GM21576 (cell line): ENCODE measurements around the gene MTUS2.
"Not testable (repeated sequence)": the region's sequence is repeated elsewhere in the genome, so short reads cannot be mapped to it uniquely, and the experiment has no call there.

ENCODE experiments used
- ATAC-seq: cut with Tn5 transposase; IDR thresholded peaks from one replicate; pipeline ENCODE4 v1.9.1; 2021; ENCODE audit warnings: mild to moderate bottlenecking, moderate library complexity; ENCODE audit not compliant: unreplicated experiment

The MTUS2 gene

DNA sequence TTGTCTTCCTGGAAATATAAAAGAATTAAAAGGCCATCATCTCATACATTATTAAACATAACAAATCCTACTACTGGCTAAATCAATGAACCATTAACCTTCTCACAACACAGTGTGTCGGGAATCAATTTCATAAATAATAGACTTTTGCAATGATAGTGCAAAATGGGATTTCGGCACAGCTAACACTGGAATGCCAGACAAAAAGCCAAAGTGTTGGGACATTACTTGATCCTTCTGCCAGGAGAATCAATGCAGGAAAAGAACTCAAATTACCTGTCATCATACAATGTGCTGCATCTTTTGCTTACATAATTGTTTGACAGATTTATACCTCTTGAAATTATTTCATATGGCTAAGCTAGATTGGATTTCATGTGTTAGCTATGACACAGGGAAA is 334.3 kb downstream of the MTUS2 start:
- ATAC-seq = no peak

DNA sequence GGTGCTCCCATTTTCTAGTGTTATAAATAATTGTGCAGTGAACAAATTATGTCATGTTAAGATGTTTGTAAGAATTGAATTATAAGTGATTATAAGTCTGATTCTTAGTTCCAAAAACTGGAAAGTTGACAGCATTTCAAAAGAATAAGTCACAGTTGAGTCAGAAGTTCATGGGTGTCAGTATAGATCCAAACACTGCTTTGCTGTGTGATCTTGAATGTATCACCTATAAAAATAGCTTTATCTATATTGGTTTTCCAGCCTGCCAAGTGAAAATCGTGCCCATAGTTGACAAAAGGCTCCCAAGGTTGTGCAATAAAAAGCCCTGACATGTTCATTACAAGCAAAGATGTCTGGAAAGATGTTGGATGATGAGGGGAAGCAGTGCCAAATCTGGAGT is 336.0 kb downstream of the MTUS2 start:
- no peak for ATAC-seq

DNA sequence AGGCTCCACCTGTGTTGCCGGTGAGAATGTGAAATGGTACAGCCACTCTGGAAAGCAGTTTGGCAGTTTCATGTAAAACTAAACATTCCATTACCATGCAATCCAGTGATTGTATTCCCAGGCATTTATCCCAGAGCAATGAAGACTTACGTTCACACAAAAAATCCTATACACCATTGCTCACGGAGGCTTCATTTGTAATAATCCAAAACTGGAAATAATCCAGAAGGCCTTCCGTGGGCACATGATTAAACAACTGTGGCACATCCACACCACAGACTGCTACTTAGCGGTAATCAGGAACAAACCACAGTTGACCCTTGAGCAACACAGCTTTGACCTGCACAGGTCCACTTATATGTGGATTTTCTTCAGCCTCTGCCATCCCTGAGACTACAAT is 339.7 kb downstream of the MTUS2 start:
- ATAC-seq = no peak

DNA sequence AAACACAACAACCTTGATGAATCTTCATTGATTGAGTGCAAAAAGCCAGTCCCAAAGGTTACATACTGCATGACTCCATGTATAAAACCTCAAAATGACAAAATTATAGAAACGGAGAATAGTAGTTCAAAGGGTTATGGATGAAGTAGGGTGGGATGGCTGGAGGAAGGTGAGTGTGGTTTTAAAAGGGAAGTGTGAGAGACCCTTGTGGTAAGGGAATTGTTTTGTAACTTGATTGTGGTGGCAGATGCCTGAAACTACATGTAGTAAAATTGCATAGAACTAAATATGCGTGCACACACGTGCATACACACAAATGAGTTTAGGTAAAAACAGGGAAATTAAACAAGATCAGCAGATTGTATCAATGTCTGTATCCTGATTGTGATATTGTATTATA is 340.7 kb downstream of the MTUS2 start:
- no peak for ATAC-seq

DNA sequence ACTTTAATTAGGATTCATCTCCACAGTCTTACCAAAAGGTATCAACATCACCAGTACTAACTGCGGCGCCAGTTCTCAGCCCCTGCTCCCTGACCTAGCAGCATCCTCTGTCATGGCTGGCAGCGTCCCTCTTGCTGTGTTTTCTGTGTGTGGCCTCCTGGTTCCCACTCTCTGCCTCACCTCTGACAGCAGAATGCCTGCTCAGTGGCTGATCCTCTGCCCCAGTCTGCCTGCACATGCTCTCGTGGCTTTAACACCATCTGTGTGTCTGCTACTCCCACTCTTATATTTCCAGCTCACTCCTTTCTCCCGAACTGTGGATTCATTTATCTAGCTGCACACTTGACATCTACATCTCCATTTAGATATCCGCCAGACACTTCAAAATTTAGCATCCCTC is 341.5 kb downstream of the MTUS2 start:
- ATAC-seq = no peak

DNA sequence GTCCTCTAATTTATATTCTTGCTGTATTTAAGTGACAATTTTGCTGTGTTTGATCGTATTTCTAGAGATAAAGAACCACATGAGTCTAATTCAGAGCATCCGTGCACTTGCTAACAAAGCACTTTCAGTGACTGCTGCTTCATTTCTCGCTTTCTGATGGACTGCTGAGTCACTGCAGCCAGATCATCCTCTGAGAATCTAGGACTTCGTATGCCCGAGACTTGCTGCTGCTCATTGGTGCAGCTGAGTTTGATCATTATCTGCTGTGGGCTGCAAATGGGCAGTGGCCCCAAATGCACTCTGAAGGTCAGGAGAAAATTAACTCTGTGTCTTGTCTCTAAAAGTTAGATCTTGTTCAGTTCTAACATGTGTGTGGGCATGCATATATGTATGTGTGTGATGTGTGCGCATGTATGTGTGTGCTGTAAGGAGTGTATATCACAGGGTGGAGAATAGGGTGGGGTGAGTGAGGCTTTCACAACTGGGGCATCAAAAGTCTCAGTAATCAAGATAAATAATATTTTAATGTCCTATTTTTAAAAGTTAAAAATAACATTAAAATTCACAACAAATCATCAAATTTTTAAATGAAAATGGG is 342.6 kb downstream of the MTUS2 start:
- ATAC-seq = no peak

DNA sequence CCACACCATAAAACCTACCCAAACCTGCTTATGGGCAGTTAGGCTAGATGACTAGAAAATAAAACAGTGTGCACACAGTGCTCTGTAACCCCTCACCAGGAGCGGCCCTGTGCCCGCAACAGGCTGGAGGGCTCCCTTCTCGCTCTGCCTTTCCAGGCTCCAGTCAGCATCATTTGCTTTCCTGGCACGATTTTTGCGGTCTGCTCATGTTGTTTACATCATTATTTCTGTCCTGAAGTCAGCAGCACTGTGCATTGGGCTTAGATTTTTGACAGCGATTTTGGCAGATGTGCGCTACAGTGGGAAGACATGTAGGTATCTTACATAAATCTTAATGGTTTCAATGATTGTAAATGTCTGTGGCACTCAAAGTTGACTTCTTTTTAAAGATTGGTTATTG is 344.0 kb downstream of the MTUS2 start:
- ATAC-seq = no peak

DNA sequence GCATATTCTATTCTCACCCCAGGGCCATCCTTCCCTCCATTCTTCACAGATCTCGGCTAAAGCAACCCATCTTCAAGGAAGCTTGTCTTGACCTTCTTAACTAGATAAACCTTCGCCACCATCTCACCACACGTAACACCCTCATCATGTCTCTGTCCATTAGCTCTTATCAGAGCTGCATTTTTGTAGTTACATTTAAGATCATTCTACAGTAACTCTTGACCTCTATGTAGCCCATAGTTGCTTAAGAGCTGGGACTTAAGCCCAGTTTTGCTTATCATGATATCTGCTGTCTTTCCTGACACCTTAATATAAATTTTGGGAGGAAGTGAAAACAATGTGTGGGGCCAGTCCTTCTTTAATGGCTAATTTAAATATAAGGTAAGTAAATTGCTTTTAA is 345.1 kb downstream of the MTUS2 start:
- ATAC-seq = no peak

DNA sequence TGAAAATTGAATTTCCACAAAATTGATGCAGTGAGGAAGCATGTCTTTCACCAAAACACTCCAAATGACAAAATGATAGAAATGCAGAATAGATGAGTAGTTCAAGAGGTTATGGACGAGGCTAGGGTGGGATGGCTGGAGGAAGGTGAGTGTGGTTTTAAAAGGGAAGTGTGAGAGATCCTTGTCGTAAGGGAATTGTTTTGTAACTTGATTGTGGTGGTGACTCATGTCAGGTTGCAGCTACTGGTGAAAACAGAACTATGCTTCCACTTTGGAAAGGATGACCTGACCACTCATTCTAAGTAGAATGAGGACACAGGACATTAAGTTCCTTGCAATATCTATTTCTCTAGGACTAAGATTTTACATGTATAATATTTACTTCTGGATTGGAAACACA is 345.7 kb downstream of the MTUS2 start:
- ATAC-seq = no peak

DNA sequence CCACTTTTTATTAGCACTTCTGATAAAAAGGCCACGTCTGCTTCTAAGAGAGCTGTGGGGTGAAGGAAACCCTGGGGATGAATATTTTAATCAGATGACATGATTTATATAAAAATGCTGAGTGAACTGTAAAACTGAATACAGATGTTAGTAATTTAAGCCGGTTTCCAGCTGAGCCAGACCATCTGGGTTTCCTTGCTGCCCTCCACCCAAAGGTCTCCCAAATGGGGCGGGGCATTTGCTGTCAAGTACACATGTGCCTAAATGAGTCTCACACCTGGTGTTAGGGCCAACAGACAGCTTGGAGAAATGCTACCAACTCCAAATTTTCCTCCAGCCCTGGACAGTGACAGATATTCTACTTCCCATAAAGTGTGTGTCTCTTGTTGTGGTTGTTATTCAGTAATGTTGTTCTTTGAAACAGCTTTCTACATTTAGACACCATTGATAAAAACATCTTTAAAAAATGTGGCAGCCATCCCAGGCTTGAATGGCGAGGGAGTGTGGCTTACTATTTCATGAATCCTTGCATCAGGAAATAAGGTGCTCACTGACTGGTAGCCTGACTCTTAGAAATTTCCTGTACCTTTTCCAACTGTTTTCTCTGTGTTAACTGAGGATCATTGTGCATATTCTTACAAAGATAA is 350.4 kb downstream of the MTUS2 start:
- no peak for ATAC-seq

DNA sequence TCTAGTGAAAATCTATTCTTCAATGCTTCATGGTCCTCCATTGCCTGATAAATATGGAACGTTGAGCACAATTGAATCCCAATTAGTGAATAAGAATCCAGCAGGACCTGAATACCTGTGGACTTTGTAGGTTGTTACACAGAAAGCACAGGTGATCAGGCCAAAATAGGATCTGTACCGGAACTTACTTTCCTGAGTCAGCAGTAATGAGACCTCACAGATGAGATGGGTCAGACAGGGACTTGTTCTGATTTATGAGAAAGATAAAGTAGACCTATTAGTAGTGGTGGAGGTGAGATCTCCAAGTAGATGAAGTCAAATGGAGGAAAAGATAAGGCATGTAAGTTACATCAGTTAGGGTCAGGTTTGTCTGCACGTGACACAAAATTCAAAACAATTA is 351.1 kb downstream of the MTUS2 start:
- ATAC-seq = no peak

DNA sequence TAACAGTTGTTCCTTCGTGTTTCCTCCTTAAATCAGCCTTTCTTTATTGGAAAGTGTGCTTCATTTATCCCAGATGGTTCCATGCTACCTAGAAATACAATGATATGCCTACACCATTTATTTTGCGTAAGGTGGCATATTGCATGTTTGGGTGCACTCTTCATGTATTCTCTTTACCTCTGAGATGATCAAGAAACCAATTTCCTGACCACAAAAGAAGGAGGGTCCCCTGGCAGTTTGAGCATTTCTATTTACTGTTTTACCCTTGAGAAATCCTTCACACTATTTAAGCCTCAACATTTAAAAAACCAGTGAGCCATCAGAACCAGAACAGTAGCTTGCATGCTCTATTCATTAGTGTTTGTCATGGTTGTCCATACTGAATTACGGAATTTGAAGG is 354.0 kb downstream of the MTUS2 start:
- ATAC-seq = no peak

DNA sequence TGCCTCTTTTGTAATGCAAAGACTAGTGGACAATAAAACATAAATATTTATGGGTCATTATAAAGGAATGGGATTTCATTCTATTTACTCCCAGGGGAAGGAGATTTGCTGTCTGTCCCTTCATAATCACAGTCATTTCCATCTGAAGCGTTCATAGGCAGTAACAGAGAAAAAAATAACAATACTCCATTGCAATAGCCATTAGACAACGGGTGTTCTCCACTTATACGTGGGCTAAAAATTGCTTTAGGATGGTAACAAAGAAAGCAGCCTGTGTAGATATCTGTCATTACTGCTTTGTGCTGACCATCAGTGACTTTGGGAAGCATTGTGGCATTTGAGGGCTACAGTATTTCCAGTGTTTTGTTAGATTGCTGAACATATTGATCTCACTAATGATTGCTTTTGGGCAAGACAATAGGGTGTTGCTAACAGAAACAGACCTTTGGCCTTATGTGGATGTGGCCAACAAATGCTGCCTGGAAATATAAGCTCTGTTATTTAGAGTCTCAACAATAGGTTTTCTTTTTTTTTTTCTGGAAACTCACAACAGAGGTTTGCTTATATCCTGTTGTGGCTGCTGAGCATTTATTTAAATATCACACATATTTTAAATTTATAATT is 355.2 kb downstream of the MTUS2 start:
- no peak for ATAC-seq

DNA sequence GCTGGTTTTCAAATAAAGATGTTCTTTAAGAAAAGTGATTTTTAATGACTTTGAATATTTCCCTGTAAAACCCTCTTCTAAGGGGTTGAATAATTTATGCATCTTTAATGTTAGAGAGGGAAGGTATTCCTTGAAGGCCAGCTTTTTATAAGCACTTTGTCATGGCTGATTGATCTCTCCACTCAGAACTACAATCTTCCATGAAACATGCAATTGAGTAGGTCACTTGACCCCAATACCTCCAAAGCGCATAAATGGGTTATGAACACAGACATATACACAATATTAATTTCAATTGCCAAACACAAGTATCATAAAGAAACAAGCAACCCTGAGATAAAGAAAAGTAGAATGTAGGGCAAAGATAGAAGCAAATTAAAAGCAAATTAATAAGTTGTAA is 359.9 kb downstream of the MTUS2 start:
- ATAC-seq = no peak

DNA sequence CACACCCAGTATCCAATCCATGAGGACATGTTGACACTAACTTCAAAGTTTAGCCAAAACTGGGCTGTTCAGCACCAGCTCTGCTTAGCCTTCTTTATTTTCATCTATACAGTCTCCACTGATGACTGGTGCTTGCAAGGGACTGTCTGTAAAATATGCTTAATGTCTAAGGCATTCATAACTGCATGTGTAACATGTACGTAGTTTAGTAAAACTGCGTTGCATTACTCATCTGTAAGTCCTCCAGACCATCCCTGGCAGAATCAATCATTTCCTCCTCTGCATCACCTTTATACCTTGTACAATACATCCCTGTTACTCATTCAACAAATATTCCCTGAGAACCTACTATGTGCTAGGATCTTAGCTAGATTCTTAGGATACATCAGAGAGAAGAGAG is 362.1 kb downstream of the MTUS2 start:
- ATAC-seq = no peak

DNA sequence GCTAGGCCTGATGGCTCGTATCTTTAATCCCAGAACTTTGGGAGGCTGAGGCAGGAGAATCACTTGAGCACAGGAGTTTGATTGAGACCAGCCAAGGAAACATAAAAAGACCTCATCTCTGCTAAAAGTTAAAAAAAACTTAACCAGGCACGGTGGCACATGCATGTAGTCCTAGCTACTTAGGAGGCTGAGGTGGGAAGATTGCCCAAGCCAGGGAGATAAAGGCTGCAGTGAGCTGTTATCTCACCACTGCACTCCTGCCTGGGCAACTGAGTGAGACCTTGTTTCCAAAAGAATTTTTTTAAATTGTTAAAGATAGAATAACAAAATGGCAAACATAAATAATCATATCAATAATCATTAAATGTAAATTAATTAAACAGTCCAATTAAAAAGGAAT is 365.8 kb downstream of the MTUS2 start:
- ATAC-seq = no peak

DNA sequence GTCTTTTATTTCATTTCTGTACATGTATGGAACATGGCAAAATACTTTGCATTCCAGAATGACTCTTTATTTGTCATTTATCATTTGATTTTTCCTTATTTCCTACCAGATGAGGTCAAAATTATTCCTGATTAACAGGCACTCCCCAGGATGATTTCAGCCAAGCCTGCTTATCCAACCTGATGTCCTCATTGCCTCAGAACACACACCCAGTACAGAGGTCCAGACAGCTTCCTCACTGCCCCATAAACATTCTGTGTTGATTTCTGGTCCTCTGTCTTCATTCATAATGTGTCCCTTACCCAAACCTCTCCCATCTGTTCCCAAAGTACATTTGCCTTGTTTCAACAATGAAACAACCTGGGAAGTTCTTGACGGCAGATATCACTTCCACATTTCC is 367.4 kb downstream of the MTUS2 start:
- no peak for ATAC-seq

DNA sequence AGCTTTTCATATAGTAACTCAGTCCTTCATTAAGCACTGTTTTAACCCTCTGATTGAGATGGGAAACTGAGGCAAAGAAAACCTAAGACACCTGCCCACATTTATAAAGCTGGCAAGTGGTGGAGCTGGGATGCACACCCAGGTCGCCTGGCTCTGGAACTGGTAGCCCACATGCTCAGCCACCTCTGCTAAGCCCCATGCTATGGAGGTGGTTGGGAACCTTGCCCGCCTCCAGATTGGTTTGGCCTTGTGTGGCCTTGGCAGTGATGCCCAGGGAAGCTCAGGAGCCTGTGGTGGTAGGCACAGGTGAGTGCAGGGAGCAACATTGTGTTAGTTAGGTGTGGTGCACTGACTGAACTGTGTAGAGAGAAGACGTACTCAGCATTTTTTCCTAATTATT is 370.2 kb downstream of the MTUS2 start:
- no peak for ATAC-seq

DNA sequence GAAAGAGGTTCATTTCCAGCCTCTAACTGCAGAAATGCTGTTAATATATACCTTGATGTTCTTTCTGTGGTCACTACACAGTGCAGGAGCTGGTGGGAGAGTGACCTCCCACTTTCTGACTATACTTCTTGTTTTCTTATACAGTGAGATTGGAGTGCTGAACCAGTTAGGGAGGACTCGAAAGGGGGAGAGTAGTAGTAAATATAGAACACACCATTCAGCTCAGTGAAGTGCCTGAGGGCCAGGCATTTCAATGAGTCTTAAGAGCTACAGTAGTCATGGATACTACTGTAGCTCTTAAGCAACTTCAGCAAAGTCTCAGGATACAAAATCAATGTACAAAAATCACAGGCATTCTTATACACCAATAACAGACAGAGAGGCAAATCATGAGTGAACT is 372.9 kb downstream of the MTUS2 start:
- ATAC-seq = no peak

DNA sequence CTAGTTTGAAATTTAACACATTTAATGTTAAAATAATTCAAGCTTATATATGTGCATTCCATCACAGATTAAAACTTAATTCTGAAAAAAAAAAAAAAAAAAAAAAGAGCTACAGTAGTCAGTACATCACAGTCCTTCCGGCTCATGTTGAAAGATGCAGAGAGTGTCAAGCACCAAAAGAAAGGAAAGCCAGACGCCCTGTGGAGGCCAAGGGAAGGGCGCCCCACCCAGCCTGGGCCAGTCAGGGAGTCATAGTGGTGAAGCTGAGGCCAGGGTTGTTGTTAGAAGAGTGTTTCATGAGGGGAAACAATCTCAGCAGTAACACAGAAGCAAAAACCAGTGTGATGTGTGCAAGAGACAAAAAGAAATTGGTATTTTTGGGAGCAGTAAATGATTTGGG is 375.3 kb downstream of the MTUS2 start:
- no peak for ATAC-seq

DNA sequence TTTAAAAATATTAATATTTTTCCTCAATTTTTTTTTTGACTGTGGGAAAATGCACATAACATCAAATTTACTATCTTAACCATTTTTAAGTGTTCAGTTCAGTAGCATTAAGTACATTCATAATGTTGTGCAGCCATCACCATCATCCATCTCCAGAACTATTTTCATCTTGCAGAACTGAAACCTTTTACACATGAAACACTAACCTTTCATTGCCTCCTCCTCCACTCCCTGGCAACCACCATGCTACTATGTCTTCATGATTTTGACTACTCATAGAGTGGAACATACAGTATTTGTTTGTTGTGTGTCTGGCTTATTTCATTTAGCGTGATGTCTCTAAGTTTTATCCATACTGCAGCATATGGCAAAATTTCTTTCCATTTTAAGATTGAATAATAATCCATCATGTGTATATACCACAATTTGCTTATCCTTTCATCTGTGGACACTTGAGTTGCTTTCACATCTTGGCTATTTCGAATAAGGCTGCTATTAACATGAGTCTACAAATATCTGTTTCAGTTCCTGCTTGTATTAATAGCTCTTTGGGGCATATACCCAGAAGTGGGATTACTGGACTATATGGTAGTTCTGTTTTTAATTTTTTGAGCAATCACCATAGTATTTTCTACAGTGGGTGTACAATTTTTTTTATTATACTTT is 376.4 kb downstream of the MTUS2 start:
- peak; percentile 90 for ATAC-seq

DNA sequence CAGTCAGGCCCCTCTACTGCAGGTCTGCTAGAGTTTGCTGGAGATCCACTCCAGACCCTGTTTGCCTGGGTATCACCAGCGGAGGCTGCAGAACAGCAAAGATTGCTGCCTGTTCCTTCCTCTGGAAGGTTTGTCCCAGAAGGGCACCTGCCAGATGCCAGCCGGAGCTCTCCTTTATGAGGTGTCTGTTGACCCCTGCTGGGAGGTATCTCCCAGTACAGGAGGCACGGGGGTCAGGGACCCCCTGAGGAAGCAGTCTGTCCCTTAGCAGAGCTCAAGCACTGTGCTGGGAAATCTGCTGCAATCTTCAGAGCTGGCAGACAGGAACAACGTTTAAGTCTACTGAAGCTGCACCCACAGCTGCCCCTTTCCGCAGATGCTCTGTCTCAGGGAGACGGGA is 382.6 kb downstream of the MTUS2 start:
- ATAC-seq = not testable (repeated sequence)
